ENCODE data around the gene PHF24.
"Not testable (repeated sequence)": the region's sequence is repeated elsewhere in the genome, so short reads cannot be mapped to it uniquely, and the experiment has no call there.

PHF24 gene

DNA sequence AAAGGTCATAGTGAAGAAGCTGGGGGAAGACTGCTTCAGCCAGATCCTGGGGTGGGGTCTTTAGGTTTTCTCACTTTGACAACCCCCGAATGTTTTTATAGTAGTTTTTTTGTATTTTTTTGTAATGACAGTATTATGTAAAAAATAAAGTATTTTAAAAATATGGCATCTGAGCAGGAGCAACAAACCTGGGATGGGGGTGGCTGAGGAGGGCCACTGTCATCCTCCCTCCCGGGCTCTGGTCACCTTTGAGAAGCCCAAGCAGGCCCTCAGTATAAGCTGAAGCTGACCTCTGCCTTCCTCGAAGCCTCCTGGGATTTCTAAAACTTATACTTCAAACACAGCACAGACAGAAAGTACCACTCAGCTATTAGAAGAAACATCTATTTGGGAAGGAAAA, 40.2 kb downstream of the PHF24 start:
- DNase-seq: no peak

DNA sequence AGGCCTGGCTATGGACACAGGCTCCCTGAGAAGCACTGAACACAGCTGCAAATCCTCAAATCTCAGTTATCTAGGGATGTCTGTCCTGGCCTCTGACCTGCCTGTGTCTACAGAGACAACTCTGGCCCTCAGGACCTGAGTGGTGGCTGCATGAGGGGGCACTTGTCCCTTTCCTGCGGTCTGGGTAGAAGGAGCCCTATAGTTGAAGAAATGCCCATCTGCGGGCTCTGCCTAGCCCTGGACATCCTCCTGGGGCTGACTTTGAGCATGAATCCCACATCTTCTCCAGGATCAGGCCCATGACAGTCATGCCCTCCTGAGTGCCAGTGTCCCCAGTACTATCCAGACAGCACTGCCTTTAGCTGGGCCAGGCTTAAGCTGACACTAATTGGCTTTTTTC, 41.5 kb downstream of the PHF24 start:
- no peak for DNase-seq

DNA sequence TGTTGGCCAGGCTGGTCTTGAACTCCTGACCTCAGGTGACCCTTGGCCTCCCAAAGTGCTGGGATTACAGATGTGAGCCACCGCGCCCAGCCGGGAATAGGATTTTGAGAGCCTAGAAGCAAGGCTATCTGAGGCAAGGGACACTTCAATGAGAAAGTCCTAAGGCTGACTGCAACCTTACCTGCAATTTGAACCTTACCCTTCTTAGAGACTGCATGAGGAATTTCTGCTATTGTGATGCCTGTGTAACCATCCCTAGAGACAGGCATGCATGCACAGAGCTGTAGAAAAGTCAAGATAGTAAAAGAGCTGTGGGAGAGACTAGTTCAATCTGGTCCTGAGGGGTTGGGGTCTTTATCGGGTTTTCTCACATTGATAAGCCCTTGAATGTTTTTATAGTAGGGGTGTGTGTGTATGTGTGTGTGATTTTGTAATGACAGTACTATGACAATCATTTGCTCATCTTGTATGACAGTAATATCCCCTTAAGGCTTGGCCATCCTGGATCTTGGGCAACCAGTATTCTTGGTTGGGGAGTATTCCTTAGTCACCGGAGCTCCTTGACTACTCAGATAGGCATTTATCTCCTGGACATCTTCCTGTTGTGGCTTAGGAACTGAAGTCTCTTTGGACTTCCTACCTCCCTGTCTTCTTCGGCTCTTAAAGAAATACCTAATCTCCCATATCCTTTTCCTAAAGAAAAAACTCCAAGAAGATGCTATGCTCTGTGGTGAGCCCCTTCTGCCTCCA, 42.6 kb downstream of the PHF24 start:
- no peak for DNase-seq

- DNase-seq: no peak
These were observed 43.2 kb downstream of the PHF24 start for GRCh38 chr9:35001285-35001677.

GRCh38 chr9:35001803-35002502, 43.9 kb downstream of the PHF24 start:
- DNase-seq: no peak

DNA sequence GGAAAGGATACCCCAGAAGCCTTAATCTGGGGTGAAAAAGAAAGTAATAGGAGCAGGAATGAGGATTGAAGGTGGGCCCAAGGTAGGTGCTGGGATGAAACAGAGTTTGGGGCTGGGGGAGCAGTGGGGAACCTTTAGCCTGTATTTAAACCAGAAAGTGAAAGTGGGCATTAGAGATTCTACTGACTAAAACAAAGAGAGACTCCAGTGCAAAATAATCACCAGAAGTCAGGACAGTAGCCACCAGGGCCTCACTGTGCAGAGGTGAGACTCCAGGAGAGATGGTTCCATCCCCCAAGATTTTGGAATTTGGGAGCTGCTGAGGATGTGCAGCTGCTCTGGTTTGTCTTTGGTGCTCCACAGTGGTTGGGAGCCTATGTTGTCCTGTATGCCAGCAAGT, 44.5 kb downstream of the PHF24 start:
- no peak for DNase-seq

DNA sequence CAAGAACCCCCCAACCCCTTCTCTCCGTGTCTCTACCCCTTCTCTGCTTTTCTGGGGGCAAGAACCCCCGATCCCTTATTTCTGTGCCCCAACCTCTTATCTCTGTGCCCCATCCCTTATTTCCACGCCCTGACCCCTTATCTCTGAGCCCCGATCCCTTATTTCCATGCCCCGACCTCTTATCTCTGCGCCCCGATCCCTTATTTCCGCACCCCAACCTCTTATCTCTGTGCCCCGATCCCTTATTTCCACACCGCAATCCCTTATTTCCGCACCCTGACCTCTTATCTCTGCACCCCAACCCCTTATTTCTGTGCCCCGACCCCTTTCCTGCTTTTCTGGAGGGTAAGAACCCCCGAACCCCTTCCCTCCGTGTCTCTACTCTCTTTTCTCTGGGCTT, 46.2 kb downstream of the PHF24 start:
- DNase-seq: not testable (repeated sequence)

DNA sequence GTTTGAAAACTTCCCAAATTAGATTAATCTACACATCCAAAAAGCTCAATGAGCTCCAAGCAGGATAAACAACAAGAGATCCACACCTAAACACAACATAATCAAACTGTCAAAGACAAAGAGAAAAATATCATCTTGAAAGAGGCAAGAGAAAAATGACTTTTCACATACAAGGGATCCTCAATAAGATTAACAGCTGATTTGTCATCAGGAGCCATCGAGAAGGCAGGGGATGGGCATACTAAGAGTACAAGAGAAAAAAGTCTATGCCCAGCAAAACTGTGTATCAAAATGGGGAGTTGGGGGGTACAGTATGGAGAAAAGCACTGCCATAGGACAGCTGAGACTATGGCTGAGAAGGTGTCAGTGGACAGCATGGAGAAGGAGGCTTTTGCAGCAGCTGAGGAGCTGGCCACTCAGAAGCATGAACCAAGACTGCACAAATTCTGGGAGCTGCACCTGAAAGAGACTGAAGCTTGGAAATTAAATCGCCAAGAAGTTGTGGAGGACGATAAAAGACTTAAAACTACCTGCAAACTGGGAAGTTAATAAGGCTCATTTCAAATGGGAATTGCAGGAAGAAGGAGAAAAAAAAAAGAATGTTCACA, 52.4 kb downstream of the PHF24 start:
- no peak for DNase-seq

DNA sequence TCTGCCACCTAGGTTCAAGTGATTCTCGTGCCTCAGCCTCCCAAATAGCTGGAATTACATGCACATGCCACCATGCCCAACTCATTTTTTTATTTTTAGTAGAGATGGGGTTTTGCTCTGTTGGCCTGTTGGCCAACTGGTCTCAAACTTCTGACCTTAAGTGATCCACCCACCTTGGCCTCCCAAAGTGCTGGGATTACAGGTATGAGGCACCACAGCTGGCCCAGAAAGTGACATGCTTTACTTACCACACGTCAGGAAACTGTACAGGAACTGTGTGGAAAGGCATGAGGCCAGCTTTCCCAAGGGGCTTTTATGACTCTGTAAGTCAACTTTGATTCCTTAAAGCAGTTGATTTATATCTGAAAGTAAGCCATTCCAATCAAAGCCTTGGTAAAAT, 56.4 kb downstream of the PHF24 start:
- DNase-seq: no peak

DNA sequence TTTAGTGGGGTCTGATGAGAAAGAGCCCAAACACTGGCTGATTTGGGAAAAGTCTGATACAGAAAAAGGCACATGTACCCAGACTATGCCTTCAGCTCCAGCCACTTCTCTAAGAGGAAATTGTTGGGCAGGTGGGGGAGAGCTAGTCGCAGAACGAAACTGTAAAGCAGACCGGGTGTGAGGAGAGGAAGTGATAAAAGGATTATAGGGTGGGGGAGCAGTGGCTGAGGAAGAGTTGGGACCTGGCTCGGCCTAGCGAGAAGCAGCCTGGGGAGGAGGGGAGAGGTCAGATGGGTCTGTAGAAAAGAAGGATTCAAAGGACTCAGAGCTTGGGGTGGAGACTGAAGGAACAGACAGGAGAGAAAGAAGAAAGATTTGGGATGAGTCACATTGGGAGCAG, 65.4 kb downstream of the PHF24 start:
- DNase-seq: peak; percentile 79

DNA sequence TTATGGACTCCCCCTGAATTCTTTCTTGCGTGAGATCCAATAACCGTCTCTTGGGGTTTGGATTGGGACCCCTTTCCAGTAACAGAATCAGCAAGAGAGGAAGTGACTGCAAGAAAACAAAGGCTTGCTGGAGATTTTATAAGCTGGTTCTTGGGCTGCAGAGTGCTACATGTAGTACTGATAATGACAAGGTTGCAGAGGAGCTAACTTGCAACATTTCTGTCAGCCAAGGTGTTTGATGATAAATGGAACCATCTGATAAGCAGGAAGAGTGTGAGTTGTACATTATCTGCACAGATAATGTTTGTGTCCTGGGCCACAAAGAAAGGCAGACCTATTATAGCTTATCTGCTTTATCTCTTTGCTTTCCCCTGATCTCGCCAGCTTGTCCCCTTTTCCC, 68.6 kb downstream of the PHF24 start:
- DNase-seq: no peak

GRCh38 chr9:35027374-35027773, 69.3 kb downstream of the PHF24 start:
- no peak for DNase-seq

GRCh38 chr9:35027860-35028259, 69.8 kb downstream of the PHF24 start:
- no peak for DNase-seq

GRCh38 chr9:35028341-35028740, 70.3 kb downstream of the PHF24 start:
- no peak for DNase-seq

DNA sequence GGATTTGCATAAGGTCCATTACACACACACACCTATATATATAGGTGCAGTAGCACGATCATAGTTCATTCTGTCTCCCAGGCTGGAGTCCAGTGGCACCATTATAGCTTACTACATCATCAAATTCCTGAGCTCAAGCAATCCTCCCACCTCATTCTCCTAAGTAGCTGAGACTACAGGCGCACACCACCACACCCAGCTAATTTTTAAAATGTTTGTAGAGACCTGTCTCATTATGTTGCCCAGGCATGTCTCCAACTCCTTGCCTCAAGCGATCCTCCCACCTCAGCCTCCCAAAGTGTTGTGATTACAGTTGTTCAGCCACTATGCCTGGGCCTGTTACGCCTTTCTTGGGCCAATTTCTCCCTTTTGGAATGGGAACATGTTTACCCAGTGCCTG, 71.2 kb downstream of the PHF24 start:
- no peak for DNase-seq

DNA sequence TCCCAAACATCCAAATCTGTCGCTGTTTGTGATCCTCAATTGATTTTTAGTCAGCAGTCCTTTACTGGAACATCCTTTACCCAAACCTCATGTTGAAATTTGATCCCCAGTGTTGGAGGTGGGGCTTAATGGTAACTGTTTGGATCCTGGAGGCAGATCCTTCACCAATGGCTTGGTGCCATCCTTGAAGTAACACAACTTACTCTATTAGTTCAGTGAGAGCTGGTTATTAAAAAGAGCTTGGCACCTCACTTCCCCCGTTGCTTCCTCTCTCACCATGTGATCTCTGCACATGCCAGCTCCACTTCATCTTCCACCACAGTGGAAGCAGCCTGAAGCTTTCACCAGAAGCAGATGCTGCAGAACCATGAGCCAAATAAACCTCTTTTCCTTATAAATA, 71.8 kb downstream of the PHF24 start:
- no peak for DNase-seq

Measured in MV-4-11 (cell line).